Measurements from ENCODE around the gene CFAP92.

The CFAP92 gene

GRCh38 chr3:129025108-129025507 lies 31.2 kb upstream of the CFAP92 start:
- DNase-seq, result no peak

DNA sequence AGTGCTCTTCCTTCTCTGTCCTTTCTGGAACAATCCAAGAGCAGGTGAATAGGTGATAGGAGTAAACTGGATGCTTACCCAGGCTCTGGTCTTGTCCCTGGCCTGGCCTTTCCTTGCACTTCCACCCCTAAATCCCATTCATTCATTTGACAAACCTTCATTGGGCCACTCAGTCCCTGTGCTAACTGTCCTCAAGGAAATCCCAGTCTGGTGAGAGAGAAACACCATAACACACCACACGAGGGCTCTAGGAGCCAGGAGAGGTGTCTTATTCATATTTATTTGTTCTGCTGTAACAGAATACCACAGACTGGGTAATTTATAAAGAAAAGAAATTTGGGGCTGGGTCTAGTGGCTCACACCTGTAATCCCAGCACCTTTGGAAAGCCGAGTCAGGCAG lies 30.0 kb upstream of the CFAP92 start:
- DNase-seq, result no peak

DNA sequence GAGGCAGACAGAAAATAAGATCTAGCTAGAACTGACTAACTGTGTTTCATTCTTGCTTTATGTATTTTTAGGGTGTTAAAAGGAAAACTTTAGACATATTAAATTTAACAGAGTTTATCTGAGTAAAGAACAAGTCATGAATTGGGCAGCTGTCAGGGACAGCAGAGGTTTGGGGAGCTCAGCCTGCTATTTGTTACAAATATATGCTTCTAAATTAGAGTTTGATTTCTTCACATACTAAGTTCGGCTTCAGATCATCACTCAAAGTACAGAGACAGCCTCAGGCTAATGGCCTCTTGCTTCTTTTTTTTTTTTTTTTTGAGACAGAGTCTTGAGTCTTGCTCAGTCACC lies 29.1 kb upstream of the CFAP92 start:
- no peak for DNase-seq

DNA sequence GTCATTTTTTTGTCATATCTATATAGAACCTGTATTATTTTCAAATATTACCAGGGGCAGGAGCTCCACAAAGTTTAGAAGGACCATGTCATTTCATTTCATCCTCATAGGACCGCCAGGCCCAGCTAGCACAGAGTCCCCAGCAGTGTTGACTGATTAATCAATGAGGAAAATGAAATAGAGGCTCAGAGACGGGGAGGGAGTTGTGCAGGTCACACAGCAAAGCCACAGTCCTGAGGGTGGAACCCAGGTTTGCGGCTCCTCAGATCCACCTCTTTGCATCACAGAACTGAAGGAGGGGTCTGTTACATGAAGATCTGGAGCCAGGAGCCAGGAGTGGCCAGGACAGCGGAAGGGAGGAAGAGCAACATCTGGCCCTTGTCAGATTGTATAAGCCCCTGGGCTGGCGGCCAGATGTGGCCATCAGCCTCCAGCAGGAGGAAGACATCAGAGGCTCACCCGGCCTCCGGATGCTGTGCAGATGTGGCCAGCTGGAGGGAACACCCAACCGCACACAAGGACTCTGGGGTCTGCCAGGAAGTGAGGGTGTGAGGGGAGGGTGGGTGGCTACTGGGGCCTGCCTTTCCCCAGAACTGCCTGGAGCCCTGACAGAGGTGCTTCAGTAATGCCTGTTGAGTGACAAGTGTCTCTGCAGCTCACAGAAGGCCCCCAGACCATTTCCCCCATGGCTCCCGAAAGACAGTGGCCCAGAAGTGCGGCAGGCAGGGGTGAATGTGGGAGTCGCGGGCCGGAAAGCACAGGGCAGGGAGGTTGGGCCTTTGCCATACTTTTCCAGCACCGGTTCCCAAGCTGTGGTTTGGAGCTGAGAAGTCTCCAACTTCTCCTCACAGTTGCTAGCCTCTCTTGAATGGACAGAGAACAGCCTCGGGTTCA lies 28.5 kb upstream of the CFAP92 start:
- no peak for DNase-seq

GRCh38 chr3:129021140-129021551 lies 27.3 kb upstream of the CFAP92 start:
- no peak for DNase-seq

- no peak for DNase-seq
These were observed 26.8 kb upstream of the CFAP92 start for GRCh38 chr3:129020691-129021090.

DNA sequence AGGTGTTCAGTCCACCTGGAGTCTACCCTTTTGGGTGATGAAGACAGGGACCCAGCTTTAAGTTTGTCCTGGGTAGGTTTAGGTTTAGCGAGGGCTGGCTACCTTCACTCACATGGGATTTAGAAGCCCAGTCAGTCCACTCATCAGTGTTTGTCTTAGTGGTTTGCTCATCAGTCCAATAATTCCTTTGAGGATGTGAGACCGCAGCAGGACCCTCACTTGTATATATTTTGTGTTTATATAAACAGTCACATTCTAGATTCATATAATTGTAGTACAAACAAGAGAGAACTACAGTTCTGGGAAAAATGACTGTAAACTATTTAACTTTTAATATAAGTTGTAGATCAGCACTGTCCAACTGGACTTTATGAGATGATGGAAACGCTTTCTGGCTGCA lies 25.4 kb upstream of the CFAP92 start:
- DNase-seq, result no peak

- DNase-seq, result no peak
These were observed 24.9 kb upstream of the CFAP92 start for GRCh38 chr3:129018751-129019150.

- DNase-seq, result no peak
These were observed 24.4 kb upstream of the CFAP92 start for GRCh38 chr3:129018271-129018670.

GRCh38 chr3:129017484-129017899 lies 23.6 kb upstream of the CFAP92 start:
- no peak for DNase-seq

DNA sequence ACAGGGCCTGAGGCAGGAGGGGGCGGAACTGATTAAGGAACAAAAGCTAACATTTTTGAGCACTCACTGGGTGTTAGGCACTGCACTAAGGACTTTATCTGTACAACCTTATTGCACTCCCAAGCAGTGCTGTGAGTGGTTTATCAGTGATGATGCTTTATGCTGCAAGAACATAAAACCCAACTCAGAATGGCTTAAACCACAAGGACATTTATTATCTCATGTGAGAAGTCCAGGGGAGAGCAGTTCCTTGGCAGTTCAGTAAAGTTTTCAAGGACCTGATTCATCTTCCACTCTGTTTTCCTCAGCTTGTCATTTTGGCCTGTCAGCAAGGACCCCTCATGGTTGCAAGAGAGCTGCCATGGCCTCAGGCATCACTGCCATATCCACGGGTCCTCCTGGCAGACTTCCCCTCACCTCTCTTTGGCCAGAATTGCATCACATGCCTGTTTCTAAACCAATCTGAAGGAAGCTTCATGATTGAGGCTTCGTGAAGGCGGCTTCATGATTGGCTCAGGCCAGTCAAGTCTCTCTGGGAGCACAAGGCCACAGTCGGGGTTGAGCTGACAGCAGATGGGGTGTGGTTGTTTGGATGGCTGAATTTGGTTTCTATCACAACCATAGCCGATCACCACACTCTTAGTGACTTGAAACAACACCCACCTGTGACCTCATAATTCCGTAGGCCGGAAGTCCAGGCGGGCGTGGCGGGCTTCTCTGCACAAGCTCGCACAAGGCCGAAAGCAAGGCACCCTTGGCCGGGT lies 23.0 kb upstream of the CFAP92 start:
- peak in 2 of 5 experiments; percentile 48 to 72 for DNase-seq

DNA sequence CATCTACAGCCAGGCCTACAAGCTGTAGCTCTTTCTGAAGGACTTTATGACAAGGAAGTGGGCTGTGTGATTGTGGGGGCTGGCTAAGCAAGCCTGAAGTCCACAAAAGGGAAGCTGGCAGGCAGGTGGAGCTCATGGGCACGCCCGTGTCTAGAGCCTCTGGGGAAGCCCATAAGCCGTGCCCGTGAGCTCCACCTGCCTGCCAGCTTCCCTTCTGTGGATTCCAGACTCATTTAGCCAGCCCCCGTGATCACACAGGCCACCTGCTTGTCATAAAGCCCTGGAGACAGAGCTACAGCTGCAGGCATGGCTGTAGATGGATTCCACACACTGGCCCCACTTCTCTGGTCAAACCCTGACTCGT lies 22.5 kb upstream of the CFAP92 start:
- peak in 4 of 5 experiments; percentile 25 to 78 (median 50) for DNase-seq

GRCh38 chr3:129015388-129016105 lies 21.7 kb upstream of the CFAP92 start:
- peak in 2 of 5 experiments; percentile 35 to 72 for DNase-seq

DNA sequence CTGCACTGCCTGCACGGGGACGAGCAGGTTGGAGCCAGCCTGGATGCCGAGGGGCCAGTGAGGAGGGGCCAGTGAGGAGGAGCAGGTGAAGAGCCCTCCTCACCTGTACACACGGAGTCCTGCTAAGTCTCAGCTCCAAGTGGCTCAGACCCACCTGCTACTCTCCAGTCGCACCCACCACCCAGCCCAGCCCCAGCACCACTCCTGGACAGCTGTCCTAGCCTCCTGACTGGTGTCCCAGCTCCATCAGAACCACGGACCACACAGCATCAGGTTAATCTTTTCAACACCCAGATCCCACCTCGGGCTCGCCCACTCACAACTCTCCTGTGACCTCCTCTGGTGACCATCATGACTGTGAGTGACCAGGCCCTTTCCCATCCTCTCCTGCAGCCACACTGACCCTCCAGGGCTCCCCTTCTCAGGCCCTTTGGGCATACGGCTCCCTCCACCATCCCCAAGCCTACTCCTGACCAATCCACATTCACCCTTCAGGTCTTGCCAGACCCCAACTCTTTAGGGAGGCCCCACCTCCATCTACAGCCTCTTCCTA lies 21.0 kb upstream of the CFAP92 start:
- DNase-seq, result no peak

GRCh38 chr3:129014148-129014547 lies 20.3 kb upstream of the CFAP92 start:
- no peak for DNase-seq

DNA sequence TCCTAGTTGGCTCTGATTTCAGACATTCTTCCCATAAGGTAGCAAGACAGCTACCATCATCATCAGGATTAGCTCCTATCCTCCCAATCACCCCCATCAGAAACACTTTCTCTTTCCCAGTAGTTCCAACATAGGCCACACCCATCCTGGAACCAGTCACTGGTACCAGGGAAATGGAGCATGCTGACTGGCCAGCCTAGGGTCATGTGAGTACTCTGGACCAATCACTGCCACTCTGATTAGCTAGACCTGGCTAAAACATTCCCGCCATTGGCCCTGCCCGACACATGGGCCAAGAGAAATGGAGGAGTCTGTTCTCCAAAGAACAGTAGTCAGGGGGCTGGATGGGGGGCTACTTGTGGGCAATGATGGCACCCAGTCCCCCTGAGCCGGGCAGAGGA lies 19.6 kb upstream of the CFAP92 start:
- DNase-seq, result no peak

DNA sequence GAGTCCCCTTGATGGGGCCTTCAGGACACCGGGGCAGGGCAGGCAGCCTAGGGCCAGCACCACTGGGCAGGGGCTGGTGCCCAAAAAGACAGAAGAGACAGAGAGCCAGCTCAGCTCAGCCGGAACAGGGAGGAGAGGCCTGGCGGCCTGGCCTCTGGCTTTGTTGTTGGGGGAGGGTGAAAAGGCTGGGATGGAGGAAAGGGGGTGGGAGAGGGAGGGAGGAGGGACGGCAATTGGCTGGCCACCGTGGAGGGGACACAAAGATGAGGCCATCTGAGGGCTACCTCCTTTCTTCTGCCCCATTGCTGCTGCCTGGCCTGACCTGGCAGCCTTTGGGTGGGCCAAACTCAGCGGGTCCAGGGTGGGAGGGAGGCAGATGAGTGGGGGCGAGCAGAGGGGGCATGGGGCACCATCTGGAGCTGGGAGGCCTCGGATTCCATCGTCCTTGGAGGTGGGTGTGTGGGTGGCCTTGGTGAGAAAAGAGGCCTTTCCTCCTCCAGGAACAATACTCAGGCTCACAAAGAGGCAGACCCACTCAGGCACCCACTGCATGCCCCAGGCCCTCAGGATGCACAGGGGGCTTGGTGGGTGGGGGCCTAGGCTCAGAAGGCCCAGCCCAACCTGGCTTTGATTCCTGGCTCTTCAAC lies 16.6 kb upstream of the CFAP92 start:
- DNase-seq, result no peak

GRCh38 chr3:129009266-129009665 lies 15.4 kb upstream of the CFAP92 start:
- DNase-seq, result no peak

DNA sequence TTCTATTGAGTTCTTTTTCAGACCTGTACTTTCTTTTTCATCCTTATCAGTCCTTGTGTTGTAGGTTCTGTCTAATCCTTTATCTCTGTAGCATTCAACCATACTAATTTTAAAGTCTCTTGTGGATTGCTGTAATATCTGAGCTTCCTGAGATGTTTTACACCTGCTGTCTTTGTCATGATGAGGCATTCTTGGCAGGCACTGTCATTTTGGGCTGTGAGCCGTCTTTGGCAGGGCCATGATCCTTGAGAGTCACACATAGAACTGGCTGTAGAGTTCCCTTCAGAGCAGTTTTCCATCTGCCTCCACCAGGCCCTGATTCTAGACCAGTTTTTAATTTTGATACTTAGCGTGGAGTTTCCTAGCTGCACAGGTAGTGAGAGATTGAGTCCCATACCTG lies 13.9 kb upstream of the CFAP92 start:
- DNase-seq, result no peak

- DNase-seq, result no peak
These were observed 13.0 kb upstream of the CFAP92 start for GRCh38 chr3:129006864-129007263.

DNA sequence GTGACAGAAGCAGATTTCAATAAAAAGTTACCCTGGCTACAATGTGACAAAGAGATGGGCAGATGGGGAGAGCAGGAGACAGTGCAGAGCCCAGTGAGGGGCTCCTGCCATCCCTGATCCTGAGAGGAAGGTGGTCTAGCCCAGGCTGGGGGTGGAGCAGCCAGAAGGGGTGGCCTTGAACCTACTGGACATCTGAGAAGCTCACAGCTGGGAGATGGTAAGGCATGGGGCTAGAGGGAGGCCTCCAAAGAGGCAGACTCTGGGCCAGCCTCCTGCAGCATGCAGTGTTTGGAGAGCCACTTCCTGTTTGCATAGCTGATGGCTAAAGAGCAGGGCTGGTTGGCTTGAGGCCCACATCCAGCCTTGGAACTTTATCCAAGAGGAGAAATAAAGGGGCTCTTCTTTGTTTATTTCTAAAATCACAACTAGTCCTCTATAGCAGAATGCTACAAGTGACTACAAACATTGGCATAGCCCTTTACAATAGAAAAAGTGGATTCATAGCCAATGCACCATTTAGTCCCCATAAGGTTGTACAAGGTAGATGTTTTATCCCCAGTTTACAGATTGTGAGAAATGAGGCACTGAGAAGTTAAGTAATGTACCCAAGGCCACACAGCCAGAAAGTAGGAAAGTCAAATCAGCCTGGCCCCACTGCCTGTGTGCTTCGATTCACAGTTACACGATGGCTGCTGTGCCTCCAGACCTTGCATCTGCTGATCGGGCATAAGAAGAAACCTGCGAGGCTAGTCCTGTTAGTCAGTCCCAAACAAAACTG lies 11.8 kb upstream of the CFAP92 start:
- no peak for DNase-seq
